ENCODE data around the gene ZNF70. TPM values are rescaled to one million over a fixed set of nuclear protein-coding genes. Genes with fewer than 3 reads are reported as not detected.

Gene ZNF70
- total RNA-seq = 3.5 TPM
- long read RNA-seq = 0 reads

- DNase-seq (peak; percentile 94), ATAC-seq (peak; percentile 94)
- intact Hi-C loops (cut with micrococcal nuclease) = no loop called here
These were observed at the start of gene ZNF70 for GRCh38 chr22:23750714-23751440. Gene ZNF70 (minus strand): TSS chr22:23751112. CDS start chr22:23745140, 5,972 bp downstream.

- ATAC-seq = no peak
- DNase-seq = no peak
- intact Hi-C loops (cut with micrococcal nuclease) = no loop called here
These were observed 45.5 kb upstream of the ZNF70 start for GRCh38 chr22:23796461-23796860.

- DNase-seq (no peak), ATAC-seq (no peak)
- intact Hi-C loops (cut with micrococcal nuclease) = no loop called here
These were observed 42.4 kb upstream of the ZNF70 start for GRCh38 chr22:23793326-23793725.

- intact Hi-C loops (cut with micrococcal nuclease) = no loop called here
- DNase-seq (no peak), ATAC-seq (no peak)
These were observed 41.1 kb upstream of the ZNF70 start for GRCh38 chr22:23791738-23792645.

- peak; percentile 68 for DNase-seq
- intact Hi-C loops (cut with micrococcal nuclease) = no loop called here
- peak; percentile 14 for ATAC-seq
These were observed 40.2 kb upstream of the ZNF70 start for GRCh38 chr22:23790819-23791737.

GRCh38 chr22:23789638-23790037 lies 38.7 kb upstream of the ZNF70 start:
- ATAC-seq = no peak
- no peak for DNase-seq
- intact Hi-C loops (cut with micrococcal nuclease) = no loop called here

GRCh38 chr22:23789121-23789520 lies 38.2 kb upstream of the ZNF70 start:
- ATAC-seq = no peak
- intact Hi-C loops (cut with micrococcal nuclease) = no loop called here
- DNase-seq = no peak

- DNase-seq = no peak
- no peak for ATAC-seq
- intact Hi-C loops (cut with micrococcal nuclease) = no loop called here
These were observed 37.0 kb upstream of the ZNF70 start for GRCh38 chr22:23787910-23788309.

- no peak for DNase-seq
- no peak for ATAC-seq
- intact Hi-C loops (cut with micrococcal nuclease) = no loop called here
These were observed 36.6 kb upstream of the ZNF70 start for GRCh38 chr22:23787600-23787896.

GRCh38 chr22:23786752-23787599 lies 36.1 kb upstream of the ZNF70 start, which contains the start of gene SMARCB1:
Gene SMARCB1 (plus strand): TSS chr22:23786966. CDS start chr22:23787170, 204 bp downstream.
- intact Hi-C loops (cut with micrococcal nuclease) = no loop called here
- ATAC-seq = peak; percentile 94

GRCh38 chr22:23786261-23786710 lies 35.4 kb upstream of the ZNF70 start:
- intact Hi-C loops (cut with micrococcal nuclease) = no loop called here
- DNase-seq (no peak), ATAC-seq (peak; percentile 17)

More at GRCh38 chr22:23786752-23787599, 36.1 kb upstream of the ZNF70 start, which contains the start of gene SMARCB1:
- peak; percentile 97 for DNase-seq

GRCh38 chr22:23784215-23784732 lies 33.4 kb upstream of the ZNF70 start:
- DNase-seq (no peak), ATAC-seq (no peak)
- intact Hi-C loops (cut with micrococcal nuclease) = no loop called here

GRCh38 chr22:23783265-23784150 lies 32.6 kb upstream of the ZNF70 start:
- DNase-seq = no peak
- ATAC-seq = no peak
- intact Hi-C loops (cut with micrococcal nuclease) = no loop called here

- DNase-seq = no peak
- intact Hi-C loops (cut with micrococcal nuclease) = no loop called here
- no peak for ATAC-seq
These were observed 31.8 kb upstream of the ZNF70 start for GRCh38 chr22:23782703-23783102.

- no peak for DNase-seq
- intact Hi-C loops (cut with micrococcal nuclease) = no loop called here
These were observed 31.3 kb upstream of the ZNF70 start for GRCh38 chr22:23782252-23782651.

GRCh38 chr22:23781511-23782183 lies 30.7 kb upstream of the ZNF70 start:
- DNase-seq (no peak), ATAC-seq (no peak)

More at GRCh38 chr22:23782252-23782651, 31.3 kb upstream of the ZNF70 start:
- no peak for ATAC-seq

GRCh38 chr22:23781065-23781464 lies 30.2 kb upstream of the ZNF70 start:
- DNase-seq = no peak
- intact Hi-C loops (cut with micrococcal nuclease) = no loop called here
- no peak for ATAC-seq

More at GRCh38 chr22:23781511-23782183, 30.7 kb upstream of the ZNF70 start:
- intact Hi-C loops (cut with micrococcal nuclease) = no loop called here

All from left ventricle myocardium superior (tissue), 1 donor.